ENCODE results near the gene PSME3IP1.

PSME3IP1 gene

DNA sequence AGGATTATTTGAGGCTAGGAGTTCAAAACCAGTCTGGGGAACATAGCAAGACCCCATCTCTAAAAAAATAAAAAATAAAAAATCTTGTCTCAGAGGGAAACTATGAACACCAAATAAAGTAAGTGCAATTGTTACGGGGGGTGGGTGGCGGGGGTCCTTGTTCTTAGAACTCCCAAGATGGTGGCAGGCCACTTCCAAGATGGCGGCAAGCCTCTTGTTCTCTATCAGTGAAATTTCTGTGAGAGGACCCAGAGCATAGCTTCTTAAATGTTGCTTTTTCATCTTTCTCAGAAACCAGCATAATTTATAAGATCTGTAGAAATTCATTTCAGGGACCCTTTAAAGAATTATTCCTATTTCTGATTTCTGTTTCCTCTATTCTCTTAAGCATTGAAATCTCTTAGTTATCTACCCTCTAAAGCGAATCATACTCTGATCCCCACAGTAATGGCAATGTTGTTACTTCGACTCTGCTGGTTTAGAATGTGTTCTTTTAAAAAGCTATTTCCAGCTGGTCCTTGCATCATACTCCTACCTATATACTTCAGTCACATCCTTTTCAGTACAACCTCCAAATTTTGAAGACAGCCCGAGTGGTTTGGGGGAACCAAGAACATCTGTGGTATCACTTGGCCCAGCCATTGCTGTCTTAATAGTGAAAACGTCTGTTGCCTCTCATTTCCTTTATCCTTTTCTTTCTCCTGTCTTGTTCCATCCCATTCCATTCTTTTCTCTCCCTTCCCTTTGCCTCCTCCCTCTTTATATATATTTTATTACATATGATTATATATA lies 16.5 kb upstream of the PSME3IP1 start:
- TF ChIP-seq, protein P1, sequence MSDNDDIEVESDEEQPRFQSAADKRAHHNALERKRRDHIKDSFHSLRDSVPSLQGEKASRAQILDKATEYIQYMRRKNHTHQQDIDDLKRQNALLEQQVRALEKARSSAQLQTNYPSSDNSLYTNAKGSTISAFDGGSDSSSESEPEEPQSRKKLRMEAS (IDR thresholded peaks at IDR 0.05) = no peak
- TF ChIP-seq ZBTB7A (IDR thresholded peaks at IDR 0.05; ENCODE audit: low read depth) (no peak), CREB1 (IDR thresholded peaks at IDR 0.05; ENCODE audit: low read depth) (no peak), TCF12 (IDR thresholded peaks at IDR 0.05; ENCODE audit: low read depth) (no peak), EGR1 (IDR thresholded peaks at IDR 0.05) (no peak)

DNA sequence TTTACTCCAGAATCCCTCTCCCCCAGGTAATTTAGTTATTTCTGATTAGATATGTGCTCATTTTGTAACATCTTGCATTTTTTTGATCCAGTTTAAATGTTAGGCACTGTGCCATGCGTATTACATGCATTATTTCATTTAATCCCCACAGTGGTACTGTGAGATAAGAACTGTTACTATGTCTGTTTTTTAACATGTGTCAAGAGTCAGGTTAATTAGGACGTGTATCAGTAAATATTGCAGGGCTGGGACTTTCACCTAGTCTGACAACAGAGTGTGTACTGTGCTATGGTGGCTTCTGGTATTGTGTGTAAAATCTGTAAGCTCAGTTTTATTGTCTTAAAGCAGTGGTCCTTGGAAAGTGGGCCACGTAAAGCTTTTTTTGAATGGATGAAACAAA lies 10.9 kb upstream of the PSME3IP1 start:
- TF ChIP-seq, protein P2, sequence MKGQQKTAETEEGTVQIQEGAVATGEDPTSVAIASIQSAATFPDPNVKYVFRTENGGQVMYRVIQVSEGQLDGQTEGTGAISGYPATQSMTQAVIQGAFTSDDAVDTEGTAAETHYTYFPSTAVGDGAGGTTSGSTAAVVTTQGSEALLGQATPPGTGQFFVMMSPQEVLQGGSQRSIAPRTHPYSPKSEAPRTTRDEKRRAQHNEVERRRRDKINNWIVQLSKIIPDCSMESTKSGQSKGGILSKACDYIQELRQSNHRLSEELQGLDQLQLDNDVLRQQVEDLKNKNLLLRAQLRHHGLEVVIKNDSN (IDR thresholded peaks at IDR 0.05) = no peak
- no peak for TF ChIP-seq TAF1 (IDR thresholded peaks at IDR 0.05; ENCODE audit: low read depth)

DNA sequence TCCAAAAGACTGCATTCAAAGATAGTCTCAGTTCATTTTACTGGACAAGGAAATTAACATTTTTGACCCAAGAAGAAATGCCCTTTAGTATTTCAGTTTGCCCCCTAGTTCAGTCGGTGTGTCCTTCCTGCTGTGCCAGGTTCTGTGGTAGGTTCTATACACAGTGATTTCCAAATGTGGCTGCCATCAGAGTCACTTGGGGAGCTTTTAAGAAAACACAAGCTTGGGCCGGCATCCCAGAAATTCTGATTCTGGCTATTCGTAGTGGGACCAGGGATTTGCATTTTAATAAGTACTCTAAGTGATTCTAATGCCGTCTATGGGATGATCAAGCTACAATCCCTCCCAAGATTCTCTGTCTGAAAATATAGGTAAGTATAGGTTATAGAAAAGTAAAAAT lies 10.4 kb upstream of the PSME3IP1 start:
- no peak for TF ChIP-seq CEBPB (IDR thresholded peaks at IDR 0.05)
- TF ChIP-seq, protein P2 (IDR thresholded peaks at IDR 0.05) = no peak
- no peak for TF ChIP-seq TAF1 (IDR thresholded peaks at IDR 0.05; ENCODE audit: low read depth)
- TF ChIP-seq RAD21 (IDR thresholded peaks at IDR 0.05; ENCODE audit: low read depth) = no peak
- TF ChIP-seq EP300 (IDR thresholded peaks at IDR 0.05; ENCODE audit: borderline replicate concordance) = no peak

DNA sequence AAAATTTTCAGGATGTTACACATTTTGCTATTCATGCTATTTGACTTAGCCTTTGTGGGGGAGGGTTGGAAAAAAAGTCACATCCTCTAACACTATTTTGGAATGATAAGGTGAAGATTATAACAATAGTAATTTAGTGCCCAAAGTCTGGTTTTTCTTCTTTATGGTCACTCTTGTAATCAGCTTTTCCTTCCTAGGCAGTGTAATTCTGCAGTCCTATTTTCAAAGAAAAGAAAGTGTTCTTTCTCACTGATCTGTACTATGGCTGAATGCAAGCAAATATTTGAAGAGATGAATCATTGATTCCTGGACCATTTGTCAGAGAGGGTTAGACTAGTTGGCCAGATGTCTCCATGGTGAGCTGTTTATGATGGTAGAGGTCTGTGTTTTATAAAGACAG lies 8.7 kb upstream of the PSME3IP1 start:
- no peak for TF ChIP-seq FOXM1 (IDR thresholded peaks at IDR 0.05; ENCODE audit: borderline replicate concordance, low read depth)
- no peak for TF ChIP-seq EP300 (IDR thresholded peaks at IDR 0.05; ENCODE audit: borderline replicate concordance)
- TF ChIP-seq, protein P3, sequence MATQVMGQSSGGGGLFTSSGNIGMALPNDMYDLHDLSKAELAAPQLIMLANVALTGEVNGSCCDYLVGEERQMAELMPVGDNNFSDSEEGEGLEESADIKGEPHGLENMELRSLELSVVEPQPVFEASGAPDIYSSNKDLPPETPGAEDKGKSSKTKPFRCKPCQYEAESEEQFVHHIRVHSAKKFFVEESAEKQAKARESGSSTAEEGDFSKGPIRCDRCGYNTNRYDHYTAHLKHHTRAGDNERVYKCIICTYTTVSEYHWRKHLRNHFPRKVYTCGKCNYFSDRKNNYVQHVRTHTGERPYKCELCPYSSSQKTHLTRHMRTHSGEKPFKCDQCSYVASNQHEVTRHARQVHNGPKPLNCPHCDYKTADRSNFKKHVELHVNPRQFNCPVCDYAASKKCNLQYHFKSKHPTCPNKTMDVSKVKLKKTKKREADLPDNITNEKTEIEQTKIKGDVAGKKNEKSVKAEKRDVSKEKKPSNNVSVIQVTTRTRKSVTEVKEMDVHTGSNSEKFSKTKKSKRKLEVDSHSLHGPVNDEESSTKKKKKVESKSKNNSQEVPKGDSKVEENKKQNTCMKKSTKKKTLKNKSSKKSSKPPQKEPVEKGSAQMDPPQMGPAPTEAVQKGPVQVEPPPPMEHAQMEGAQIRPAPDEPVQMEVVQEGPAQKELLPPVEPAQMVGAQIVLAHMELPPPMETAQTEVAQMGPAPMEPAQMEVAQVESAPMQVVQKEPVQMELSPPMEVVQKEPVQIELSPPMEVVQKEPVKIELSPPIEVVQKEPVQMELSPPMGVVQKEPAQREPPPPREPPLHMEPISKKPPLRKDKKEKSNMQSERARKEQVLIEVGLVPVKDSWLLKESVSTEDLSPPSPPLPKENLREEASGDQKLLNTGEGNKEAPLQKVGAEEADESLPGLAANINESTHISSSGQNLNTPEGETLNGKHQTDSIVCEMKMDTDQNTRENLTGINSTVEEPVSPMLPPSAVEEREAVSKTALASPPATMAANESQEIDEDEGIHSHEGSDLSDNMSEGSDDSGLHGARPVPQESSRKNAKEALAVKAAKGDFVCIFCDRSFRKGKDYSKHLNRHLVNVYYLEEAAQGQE (IDR thresholded peaks at IDR 0.05; ENCODE audit: low read depth) = no peak
- peak; percentile 50; the same call in 1 of the 2 replicates for TF ChIP-seq TEAD4 (IDR thresholded peaks at IDR 0.05)
- TF ChIP-seq NFIC (IDR thresholded peaks at IDR 0.05) = no peak
- TF ChIP-seq, protein P1 (IDR thresholded peaks at IDR 0.05) = no peak

DNA sequence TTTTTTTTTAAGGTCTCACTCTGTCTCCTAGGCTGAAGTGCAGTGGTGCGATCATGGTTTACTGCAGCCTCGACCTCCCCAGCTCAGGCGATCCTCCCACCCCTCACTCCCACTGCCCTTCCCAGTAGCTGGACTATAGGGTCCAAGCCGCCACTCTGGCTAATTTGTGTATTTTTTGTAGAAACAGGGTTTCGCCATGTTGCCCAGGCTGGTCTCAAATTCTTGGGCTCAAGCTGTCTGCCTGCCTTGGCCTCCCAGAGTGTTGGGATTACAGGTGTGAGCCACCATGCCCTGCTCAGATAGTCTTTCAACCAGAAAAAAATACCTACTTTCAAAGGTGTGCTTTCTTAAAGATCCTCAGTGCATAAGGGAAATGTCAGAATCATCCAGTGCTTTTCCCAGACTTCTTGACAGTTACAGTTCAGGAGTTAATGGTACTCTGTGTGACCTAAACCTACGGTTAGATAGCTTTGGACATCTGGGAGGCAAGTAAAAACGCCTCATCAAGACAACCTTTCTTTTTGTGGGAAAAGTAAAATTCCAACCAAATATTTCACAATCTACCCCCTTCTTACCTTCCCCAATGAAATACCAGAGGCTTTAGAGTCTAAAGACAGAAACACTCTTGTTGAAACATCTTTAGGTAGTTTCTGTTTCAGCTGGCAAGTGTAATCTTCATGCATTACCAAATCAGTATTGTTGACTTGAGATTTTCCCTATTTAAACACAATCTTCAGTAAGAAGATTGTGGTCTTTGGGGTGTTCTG lies 7.1 kb upstream of the PSME3IP1 start:
- no peak for TF ChIP-seq YY1 (IDR thresholded peaks at IDR 0.05; ENCODE audit: low read depth)
- TF ChIP-seq, protein P1 (IDR thresholded peaks at IDR 0.05) = no peak
- no peak for TF ChIP-seq TEAD4 (IDR thresholded peaks at IDR 0.05)
- TF ChIP-seq TAF1 (IDR thresholded peaks at IDR 0.05; ENCODE audit: low read depth) = no peak
- TF ChIP-seq NFIC (IDR thresholded peaks at IDR 0.05) = no peak
- no peak for TF ChIP-seq FOXM1 (IDR thresholded peaks at IDR 0.05; ENCODE audit: borderline replicate concordance, low read depth)
- TF ChIP-seq CEBPB (IDR thresholded peaks at IDR 0.05) = no peak
- TF ChIP-seq, protein P3 (IDR thresholded peaks at IDR 0.05; ENCODE audit: low read depth) = no peak
- no peak for TF ChIP-seq CREB1 (IDR thresholded peaks at IDR 0.05; ENCODE audit: low read depth)
- no peak for TF ChIP-seq RAD21 (IDR thresholded peaks at IDR 0.05; ENCODE audit: low read depth)
- no peak for TF ChIP-seq TCF12 (IDR thresholded peaks at IDR 0.05; ENCODE audit: low read depth)
- no peak for TF ChIP-seq ZBTB7A (IDR thresholded peaks at IDR 0.05; ENCODE audit: low read depth)
- TF ChIP-seq EP300 (IDR thresholded peaks at IDR 0.05; ENCODE audit: borderline replicate concordance) = no peak
- no peak for TF ChIP-seq EGR1 (IDR thresholded peaks at IDR 0.05)
- TF ChIP-seq, protein P2 (IDR thresholded peaks at IDR 0.05) = no peak

Data from Ishikawa (cell line).